Hindlimb muscle (tissue), 1 donor: ENCODE data around the gene HSP90AA1. TPM values are rescaled to one million over a fixed set of nuclear protein-coding genes. Genes with fewer than 3 reads are reported as not detected.
A peak's percentile ranks its signal among the peaks of the same experiment; 100 is the strongest.
"Not testable (repeated sequence)": the region's sequence is repeated elsewhere in the genome, so short reads cannot be mapped to it uniquely, and the experiment has no call there.

ENCODE experiments used
- DNase-seq: peaks from one replicate; pipeline ENCODE4 v3.0.0-alpha.2; 2013
- polyA plus RNA-seq: library from polyadenylated mRNA; unstranded; fragments of 120-200 nt; gene quantifications from one replicate; pipeline ENCODE4 v1.2.1, GENCODE V29; 2013; ENCODE audit not compliant: insufficient read length

The HSP90AA1 gene
- polyA plus RNA-seq, 1 donor, result 266 TPM

DNA sequence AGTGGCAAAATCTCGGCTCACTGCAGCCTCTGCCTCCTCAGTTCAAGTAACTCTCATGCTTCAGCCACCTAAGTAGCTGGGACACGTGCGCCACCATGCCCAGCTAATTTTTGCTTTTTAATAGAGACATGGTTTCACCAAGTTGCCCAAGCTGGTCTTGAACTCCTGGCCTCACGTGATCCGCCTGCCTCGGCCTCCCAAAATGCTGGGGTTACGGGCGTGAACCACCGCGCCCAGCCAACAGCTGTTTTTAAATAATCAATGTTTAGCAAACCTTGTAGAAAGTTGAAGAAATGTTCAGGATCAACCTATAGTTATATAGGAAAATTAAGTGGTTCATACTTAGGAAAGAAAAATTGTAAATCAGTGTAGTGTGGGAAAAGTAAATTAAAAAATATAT is 6.0 kb upstream of the HSP90AA1 start:
- DNase-seq, result no peak

DNA sequence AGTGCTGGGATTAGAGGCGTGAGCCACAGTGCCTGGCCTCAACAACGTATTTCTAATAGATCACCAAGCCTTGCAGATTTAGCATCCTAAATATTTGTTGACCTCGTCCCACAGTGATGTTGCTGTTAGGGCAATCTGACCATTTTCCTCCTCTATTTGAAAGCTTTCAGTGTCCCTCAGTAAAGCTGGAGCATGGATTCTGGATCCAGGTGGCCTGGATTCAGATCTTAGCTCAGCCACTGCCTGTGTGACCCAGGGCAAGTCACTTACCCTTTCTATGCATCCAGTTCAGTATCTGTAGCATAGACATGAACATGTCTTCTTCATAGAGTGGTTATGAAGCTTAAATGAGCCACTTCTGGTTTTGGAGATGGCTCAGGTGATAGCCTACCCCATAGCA is 3.9 kb upstream of the HSP90AA1 start:
- no peak for DNase-seq

DNA sequence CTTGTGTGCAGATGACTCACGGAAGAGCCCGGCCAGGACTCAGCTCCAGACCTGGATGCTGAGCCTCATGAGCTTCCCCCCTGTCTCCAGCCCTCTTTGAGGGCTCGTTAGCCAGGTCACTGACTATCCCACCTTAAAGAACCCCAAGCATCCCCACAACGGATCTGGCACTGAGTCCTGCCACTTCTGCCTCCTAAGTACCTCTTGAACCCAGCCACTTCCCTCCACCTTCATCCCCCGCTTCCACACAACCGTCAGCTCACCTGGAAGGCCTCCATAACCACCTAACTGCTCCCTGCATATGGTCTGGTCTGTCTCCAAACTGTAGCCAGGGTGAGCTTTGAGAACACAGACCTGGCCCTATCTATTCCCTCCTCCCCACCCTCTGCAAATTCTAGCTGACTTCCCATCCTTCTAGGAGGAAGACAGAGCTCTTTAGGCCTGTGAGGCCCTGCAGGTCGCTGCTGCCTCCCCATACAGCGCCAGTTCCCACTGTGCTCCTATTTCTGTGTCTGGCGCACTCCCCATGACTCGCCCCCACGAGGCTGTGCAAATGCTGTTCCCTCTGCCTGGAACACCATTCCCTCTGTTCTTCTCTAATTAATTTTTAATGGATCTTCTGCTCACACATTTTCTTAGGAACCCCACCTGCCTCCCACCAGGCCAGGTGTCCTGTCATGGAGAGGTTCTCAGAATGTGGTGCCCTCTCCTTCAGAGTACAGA is 2.9 kb upstream of the HSP90AA1 start:
- DNase-seq, result no peak

DNA sequence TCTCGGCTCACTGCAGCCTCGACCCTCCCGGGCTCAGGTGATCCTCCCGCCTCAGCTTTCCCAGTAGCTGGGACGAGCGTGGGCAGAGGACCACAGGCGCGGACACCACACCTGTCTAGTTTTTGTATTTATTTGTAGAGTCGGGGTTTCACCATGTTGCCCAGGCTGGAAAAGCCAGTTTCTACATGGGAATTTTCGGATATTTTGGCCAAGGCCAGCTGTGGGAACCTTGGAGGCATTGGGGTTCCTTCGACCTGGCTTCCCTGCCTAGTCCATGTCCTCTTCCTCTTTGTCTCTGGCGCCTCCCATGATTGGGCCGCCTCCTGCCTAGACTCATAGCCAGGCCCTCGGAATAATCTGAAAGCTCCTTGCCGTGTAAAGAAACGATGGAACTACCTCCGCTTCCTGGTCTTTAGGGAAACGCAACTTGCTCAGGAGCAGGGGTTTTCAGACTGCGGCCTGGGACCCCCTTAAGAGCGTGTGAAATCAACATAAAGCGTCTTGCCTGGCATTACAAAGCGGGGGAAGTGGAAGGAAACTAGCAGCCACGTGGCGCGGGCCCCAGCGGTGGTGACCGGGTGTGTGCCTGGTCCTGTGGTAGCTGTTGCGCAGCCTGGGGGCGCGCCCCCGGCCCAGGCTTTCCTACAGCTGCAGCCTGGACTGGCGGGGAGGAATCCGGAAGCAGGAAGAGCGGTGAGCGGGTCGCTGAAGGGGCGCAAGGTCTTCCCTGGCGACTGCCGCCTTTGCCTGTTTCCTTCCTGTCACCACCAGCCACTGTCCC is 1.4 kb upstream of the HSP90AA1 start:
- DNase-seq, result peak; percentile 59

DNA sequence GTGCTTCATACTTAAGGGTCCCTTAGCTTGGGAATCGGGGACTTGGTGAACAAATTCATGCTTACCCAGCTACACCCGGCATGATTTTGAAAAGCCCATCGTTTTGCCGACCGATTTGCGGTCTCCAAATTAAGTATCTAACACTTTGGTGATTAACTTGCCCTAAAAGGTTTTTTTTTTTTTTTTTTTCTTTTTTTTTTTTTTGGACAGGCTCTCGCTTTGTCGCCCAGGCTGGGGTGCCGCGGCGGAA is 843 bp upstream of the HSP90AA1 start:
- DNase-seq, result no peak

DNA sequence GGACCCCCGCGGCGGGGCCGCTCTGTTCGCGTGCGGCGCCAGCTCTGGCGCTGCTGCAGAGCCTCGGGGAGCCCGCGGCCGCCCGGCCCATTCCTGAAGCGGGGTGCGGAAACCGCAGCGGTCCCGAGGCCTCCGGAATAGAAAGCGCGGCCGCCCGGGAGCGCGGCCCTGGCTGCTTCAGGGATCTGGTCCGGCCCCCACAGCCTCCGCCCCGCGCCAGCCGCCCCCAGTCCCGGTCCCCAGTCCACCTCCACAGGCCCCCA is 204 bp downstream of the HSP90AA1 start:
- DNase-seq, result no peak

DNA sequence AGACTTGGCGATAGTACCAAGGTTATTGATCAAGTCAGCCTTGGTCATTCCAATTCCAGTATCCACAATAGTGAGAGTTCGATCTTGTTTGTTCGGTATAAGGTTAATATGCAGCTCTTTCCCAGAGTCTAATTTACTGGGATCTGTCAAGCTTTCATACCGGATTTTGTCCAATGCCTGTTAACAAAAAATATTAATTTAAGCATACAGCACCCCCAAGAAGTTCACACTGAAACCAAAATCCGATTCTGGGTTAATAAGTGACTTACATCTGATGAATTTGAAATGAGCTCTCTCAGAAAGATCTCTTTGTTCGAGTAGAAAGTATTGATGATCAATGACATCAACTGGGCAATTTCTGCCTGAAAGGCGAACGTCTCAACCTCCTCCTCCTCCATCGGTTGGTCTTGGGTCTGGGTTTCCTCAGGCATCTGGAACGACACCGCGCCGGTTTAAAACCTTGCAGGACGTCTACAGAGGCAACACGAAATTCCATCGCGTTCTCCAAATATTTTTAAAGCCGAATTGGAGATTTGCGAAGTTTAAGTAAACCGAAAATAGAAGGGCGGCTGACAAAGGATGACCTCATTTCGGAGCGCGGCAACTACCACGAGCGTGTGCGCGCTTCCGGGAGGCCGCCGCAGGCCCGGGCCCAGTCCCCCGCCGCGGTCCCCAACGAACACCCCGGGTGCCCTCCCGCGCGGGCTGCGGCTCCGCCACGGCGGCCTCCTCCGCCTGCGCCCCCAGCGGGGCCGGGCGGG is 716 bp downstream of the HSP90AA1 start:
- peak; percentile 61 for DNase-seq

DNA sequence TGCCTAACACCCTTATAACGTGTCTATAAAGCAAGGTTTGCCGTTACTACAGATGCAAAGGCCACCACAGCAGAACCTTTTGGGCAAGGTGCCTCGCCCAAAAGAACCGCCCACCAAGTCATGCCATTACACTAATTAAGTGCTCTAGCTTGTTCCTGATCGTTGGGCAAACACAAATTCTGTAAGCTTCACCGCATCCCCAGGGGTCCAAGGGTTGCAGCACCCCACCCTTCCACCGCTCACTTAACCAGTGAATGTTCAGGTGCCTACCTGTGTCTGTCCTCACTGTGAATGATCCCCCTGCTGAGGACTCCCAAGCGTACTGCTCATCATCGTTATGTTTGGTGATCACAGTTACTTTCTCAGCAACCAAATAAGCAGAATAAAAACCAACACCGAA is 1.4 kb downstream of the HSP90AA1 start:
- DNase-seq, result no peak

DNA sequence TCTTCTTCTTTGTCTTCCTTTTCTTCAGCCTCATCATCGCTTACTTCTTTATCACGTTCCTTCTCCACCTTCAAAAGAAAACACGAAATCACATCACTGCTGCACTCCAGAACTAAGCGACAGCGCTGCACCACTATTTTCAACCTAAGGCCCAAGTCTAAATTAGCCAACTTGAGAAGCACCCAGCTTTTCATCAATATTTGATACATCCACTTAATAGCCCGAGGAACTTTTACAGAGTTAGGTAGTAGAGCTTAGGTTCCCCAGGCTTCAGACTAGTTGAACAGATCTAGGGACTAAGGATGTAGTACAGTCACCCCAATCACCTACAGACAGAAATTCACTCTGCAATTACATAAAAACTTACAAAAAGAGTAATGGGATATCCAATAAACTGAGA is 1.9 kb downstream of the HSP90AA1 start:
- no peak for DNase-seq

DNA sequence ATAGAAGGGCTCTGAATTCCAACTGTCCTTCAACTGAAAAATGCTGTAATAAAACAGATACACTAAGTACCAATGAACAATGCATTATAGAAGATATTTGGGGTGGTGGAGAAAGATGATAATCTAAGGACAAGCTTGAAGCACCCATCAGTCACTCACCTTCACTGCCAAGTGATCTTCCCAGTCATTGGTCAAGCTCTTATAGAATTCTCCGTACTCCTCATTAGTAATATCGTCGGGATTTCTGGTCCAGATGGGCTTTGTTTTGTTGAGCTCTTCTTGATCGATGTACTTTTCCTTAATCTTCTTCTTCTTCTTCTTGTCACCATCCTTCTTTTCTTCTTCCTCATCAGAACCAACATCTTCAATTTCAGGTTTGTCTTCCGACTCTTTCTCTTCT is 2.3 kb downstream of the HSP90AA1 start:
- DNase-seq, result not testable (repeated sequence)

DNA sequence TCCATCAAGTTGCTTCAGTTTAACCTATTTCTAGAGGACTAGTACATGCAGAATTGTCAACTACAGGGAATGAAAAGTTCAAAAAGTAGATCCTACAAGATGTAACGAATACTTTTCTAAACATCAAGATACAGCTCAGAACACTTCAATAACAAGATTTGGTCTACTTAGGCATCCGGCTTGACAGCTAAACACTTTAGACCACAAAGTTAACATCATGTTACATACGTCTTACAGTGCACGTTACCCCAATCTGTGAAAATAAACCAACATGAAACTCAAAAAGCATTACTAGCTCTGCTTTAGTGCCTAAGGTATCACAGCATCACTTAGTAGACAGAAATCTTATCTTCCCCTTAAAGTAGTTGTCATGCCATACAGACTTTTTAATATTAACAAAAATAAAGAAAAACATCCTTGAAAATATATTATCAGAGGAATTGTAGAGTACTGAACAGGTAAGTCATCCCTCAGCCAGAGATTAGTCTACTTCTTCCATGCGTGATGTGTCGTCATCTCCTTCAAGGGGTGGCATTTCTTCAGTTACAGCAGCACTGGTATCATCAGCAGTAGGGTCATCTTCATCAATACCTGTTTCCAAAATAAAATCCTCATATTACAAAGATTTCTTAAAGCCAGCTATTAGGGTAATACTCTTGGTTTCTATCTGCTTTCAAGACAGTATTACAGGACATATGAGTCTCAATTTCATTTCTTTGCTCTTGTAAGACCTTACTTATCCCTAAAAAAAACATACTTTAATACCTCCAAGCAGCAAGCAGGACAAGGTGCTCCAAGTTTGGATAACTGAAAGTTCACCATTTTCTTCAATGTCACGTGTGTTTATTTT is 5.4 kb downstream of the HSP90AA1 start:
- no peak for DNase-seq

DNA sequence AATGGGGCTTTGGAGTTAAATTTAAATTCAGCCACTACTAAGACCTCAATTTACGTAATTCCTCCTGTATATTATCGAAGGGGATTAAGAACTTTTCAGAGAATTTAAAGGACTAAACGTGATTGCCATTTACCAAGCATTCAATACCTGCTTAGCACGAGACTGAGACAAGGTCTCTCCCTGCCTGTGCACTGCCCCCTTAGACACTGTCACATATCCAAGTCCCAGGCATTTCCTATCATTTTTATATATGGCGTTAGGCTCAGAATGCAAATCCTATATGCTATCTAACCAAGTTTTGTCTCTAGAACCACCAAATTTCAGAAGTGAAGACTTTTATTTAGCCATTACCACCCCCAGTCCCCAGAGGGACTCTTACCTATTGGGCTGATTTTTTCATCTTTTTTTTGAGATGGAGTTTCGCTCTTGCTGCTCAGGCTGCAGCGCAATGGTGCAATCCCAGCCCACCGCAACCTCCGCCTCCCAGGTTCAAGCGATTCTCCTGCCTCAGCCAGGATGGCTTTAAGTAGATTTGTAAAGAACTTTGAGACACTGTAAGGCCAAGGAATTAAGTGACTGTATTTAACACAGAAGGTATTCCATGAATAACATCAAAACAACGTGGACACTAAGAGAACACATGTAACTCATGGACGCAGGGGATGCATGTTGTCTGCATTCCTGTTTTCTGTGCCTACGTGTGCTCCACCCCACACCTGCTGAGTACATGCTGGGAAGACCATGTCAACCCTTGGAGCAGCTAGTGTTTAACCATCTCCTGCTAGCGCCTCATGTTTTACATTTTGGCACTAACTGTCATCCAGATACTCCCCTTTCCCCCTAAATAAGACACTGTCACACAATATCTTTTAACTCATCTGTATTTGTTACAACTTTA is 6.4 kb downstream of the HSP90AA1 start:
- DNase-seq, result no peak

DNA sequence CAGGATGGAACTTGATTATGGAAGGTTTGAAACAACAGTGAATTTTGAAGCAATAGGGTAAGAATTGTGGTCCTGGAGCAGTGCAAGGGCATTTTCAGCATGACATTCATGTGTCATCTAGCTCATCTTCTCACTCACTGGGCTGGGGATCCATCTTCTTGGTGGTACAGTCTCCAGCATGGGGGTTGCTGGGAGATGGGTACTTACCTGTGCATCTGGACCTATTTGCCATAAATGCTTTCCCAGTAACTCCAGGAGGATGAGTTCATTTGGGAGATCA is 7.2 kb downstream of the HSP90AA1 start:
- no peak for DNase-seq

DNA sequence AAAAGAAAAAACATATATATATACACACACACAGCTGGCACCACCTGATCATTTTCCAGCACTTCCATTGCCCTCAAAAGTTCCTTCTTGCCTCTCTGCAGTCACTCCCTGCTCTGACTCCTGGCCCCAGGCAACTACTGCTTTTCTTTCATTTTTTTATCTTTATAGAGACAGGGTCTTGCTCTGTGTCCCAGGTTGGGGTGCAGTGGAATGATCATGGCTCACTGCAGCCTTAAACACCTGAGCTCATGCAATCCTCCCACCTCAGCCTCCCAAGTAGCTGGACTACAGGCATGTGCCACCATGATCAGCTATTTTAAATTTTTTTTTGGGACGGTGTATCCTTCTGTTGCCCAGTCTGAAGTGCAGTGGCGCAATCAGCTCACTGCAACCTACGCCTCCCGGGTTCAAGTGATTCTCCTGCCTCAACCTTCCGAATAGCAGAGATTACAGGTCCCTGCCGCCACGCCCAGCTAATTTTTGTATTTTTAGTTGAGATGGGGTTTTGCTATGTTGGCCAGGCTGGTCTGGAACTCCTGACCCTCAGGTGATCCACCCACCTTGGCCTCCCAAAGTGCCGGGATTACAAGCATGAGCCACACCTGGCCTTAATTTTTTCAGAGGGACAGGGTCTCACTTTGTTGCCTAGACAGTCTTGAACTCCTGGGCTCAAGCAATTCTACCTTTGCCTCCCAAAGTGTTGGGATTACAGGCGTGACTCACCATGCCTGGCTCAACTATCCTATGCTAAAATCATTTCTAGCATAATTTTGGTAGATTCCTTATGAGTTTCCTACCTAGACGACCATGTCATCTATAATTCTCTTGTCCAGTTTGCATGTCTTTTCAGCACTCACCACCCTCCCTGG is 7.8 kb downstream of the HSP90AA1 start:
- no peak for DNase-seq

DNA sequence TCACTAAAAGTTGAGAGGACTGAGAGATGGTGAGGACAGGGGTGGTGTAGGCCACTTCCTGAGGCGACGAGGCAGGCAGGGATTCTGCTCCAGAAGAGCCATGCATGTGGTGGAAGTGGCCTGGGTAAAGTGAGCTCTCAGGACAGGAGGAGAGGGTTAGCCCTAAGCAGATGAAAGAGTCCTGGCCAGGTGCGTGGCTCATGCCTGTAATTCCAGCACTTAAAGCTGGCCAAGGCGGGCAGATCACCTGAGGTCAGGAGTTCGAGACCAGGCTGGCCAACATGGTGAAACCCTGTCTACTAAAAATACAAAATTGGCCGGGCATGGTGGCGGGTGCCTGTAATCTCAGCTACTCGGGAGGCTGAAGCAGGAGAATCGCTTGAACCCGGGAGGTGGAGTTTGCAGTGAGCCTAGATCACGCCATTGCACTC is 8.5 kb downstream of the HSP90AA1 start:
- not testable (repeated sequence) for DNase-seq

DNA sequence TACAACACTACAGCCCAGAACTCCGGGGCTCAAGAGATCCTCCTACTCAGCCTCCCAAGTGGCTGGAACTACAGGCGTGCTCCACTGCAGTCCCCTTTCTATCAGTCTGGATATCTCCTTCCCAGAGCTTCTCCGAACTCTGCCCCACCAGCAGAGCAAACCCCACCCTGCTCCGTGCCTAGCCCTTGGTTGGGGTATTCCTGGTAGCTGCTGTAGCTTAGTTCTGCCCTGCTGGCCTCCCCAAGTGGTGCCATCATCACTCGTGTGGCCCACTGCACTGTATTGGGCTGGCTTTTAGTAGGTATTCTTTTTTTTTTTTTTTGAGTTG is 9.5 kb downstream of the HSP90AA1 start:
- DNase-seq, result no peak

DNA sequence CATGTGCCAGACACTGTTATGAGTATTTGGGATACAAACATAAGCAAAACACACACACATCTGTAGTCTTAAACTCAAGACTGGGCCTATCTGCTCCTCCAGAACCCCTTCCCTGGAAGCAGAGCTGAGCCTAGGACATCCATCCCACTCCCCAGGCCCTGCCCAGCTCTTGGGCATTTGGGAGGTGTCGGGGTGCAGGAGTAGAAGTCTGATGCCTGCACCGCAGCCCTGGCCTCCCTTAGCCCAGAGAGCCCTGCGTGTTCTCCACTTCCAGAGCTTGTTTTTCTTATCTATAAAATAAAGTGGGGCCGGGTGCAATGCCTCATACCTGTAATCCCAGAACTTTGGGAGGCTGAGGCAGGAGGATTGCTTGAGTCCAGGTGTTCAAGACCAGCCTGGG is 11.7 kb downstream of the HSP90AA1 start:
- DNase-seq, result no peak

DNA sequence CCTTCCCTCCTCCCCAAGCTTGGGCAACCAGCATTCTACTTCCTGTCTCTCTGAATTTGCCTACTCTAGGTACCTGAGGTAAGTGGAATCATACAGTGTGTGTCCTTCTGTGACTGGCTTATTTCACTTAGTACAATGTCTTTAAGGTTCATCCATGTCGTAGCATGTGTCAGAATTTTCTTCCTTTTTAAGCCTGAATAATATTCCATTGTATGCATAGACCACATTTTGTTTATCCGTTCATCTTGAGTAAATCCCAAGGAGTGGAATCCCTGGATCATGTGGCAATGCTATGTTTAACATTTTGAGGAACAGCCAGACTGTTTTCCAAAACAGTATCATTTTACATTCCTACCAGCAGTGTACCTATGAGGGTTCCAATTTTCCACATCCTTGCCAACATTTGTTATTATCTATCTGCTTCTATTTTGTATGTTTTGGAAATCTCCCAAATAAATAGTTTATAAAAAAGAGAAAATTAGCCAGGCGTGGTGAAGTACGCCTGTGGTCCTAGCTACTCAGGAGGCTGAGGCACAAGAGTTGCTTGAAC is 12.4 kb downstream of the HSP90AA1 start:
- DNase-seq, result no peak

DNA sequence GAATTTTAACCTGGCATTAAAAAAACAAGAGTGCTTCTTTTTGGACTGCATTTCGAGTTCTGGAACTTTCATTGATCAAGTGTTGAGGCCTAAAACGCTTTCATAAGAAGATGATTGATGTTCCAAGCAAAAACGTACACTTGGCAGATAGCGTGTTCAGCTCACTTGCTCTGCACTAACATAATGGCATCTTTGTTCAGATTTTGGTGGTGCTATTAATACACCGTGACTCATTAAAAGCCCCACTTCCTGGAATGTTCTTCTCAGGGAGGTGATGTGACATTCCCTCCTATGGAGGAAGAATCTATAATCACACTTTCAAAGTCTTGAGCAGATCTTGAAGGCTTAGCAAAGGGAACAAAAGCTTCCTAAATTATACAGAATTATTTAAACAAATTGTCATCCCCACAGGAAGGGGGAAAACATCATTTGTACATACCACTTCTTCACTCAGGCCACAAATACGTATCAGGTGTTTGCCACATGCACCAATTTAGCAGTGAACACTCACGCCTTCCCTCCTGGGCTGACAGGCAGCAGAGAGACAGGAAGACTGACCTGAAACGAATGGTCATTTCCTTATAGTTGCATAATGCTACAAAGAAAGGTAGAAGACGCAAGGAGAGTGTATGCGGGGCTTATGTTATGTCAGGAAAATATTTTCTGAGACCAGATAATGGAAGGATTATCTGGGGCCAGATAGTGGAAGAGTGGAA is 15.4 kb downstream of the HSP90AA1 start:
- no peak for DNase-seq

DNA sequence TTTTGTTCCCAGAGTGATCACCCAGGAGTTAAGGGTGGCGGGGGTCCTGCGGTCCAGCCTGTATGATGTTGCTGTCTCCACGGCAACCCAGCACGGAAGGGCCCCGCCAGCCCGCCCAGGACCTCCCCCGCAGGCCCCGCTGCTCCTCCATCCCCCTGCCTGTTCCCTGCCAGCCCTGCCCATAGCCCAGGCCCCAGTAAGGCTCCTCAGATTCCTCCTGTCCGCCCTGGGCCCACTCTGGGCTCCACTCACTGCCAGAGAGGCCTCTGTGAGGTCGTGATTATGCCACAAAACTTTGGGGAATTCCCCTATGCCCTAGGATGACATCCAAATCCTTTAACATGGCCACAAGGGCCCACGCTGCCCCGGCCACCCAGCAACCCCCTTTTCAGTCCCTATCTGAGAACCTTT is 20.8 kb downstream of the HSP90AA1 start:
- DNase-seq, result no peak
